Activated naive CD8-positive, alpha-beta T cell treated with anti-CD3 and anti-CD28 coated beads, Interleukin-2, amount 10 ng/mL, durations not matched to agents 7 days and 5 days (primary cell): ENCODE results near the gene ZKSCAN4. TPM values are rescaled to one million over a fixed set of nuclear protein-coding genes. Genes with fewer than 3 reads are reported as not detected.

Experiments
- ATAC-seq: fragments of 150-1000 bp; cut with Tn5 transposase; one replicate; pipeline ENCODE4 v1.10.0; 2021; ENCODE audit warnings: low read depth, moderate library complexity
- POLR2A ChIA-PET: fragments of 350-600 bp; sonication (Branson Sonifier 250); formaldehyde crosslinking; loops from one replicate; lab custom pipeline; 2021; ENCODE audit warnings: antibody characterized with exemption; lab: Charles Lee
- DNase-seq: peaks from one replicate; pipeline ENCODE4 v3.0.0; 2021
- H3K27ac Mint-ChIP-seq: one replicate; pipeline ENCODE4 v1.8.0; 2022; ENCODE audit warnings: mild to moderate bottlenecking, mixed read lengths
- H3K27me3 Mint-ChIP-seq: one replicate; pipeline ENCODE4 v1.8.0; 2022; ENCODE audit warnings: mild to moderate bottlenecking, moderate library complexity, mixed read lengths
- H3K36me3 Mint-ChIP-seq: one replicate; pipeline ENCODE4 v1.8.0; 2021; ENCODE audit warnings: mild to moderate bottlenecking, mixed read lengths
- H3K4me1 Mint-ChIP-seq: one replicate; pipeline ENCODE4 v1.8.0; 2021; ENCODE audit warnings: mixed read lengths
- H3K4me3 Mint-ChIP-seq: one replicate; pipeline ENCODE4 v1.8.0; 2022; ENCODE audit warnings: mild to moderate bottlenecking, moderate library complexity, mixed read lengths
- H3K9me3 Mint-ChIP-seq: one replicate; pipeline ENCODE4 v1.8.0; 2021; ENCODE audit warnings: mixed read lengths
- total RNA-seq, 2 experiments: library from RNA; stranded (reverse); gene quantifications; one replicate each; pipeline ENCODE4 v1.2.3, GENCODE V29; 2021

The ZKSCAN4 gene
- 10 to 100 TPM; 10.5 to 11.3 TPM for total RNA-seq

DNA sequence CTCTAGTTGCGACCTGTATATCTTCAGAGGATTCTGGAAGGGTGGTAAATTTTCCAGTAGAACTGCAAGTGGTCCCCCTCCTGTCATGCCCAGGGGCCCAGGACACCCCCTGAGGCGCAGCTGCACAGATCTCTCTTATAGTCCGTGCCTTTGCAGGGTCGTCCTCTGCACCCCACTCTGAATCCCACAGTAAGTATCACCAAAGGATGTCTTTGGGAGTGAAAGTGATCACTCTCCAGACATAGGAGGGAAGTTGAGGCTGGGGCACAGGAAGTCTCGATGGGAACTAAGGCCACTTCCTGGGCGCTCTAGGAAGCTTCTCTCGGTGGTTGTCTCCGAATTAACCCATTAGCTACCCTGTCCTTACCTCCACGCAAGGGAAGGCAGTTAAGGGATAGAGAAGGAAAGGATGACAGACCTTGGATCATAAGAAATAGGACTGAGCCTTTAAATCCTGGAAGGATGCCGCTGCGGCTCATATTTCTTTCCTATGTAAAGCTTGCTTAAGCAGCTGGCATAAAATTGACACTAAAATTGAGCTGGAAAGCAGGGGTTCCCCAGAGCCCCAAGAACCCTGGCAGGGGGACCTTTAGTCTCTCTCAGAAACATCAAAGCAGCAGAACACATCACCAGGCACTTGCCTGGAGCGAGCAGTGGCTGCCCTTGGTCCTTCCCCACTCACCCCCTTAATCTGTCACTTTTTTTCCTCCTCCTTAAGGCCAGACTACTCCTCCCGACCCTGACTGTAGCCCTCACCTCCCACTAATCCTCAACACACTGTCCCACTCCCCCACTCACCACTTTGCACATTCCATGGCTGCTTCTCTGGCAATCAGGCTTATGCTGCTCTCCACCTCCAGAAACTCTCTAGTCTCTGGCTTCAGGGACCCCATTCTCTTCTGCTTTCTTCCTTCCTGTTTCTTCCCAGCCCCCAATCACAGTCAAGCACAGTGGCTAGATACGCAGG lies at the start of gene ZKSCAN4:
TSS of gene ZKSCAN4 (minus strand) at position 261 of the 967 bp plus-strand sequence. CDS start 289 bp downstream, outside the sequence.
- DNase-seq: peak; percentile 66
- H3K27ac Mint-ChIP-seq: peak within 1 kb of the TSS; percentile 94
- POLR2A ChIA-PET: interaction anchor here (0.7 to 1.8 kb wide), 12 partner anchors 11 to 445 kb away, joined by 3 to 16 read pairs (median 4); partner anchors contain the start of genes PGBD1, ZKSCAN8, ZSCAN12 and ZSCAN16
- H3K27me3 Mint-ChIP-seq: peaks cover 2% of the 10 kb centered on the region
- H3K36me3 Mint-ChIP-seq: peaks cover 18% of the 10 kb centered on the region
- H3K4me3 Mint-ChIP-seq: peak within 1 kb of the TSS; percentile 91
- H3K4me1 Mint-ChIP-seq: peaks cover 27% of the 10 kb centered on the region
- ATAC-seq: peak; percentile 66
- no peaks in the 10 kb centered on the region for H3K9me3 Mint-ChIP-seq

DNA sequence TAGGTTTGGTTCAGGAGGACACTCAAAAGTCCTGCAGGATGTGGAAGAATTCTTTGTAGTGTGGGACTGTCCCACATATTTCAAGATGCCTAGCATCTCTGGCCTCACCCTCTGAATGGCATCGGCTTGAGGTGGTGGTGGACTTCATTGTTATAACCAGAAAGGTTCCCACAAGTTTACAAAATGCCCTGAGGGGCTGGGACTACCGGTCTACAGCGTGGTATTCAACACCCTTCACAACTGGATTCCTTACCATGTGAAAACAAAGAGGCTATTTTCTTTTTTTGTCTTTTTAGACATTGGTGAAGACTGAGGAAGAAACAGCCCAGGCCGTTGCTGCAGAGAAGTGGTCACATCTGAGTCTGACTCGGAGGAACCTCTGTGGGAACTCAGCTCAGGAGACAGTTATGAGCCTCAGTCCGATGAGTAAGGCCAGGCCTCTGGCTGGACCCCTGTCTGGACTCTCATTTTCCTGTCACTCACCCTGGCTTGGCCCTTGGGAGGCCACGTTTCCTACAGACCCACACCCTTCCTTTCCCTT lies 44.5 kb upstream of the ZKSCAN4 start:
- no peaks in the 10 kb centered on the region for H3K27me3 Mint-ChIP-seq
- DNase-seq (no peak), ATAC-seq (no peak)
- no peaks in the 10 kb centered on the region for H3K9me3 Mint-ChIP-seq
- H3K27ac Mint-ChIP-seq: no peak overlapping the region
- no peak overlapping the region for H3K4me3 Mint-ChIP-seq
- POLR2A ChIA-PET: no interaction called here
- H3K36me3 Mint-ChIP-seq: peaks cover 29% of the 10 kb centered on the region
- H3K4me1 Mint-ChIP-seq: no peaks in the 10 kb centered on the region

DNA sequence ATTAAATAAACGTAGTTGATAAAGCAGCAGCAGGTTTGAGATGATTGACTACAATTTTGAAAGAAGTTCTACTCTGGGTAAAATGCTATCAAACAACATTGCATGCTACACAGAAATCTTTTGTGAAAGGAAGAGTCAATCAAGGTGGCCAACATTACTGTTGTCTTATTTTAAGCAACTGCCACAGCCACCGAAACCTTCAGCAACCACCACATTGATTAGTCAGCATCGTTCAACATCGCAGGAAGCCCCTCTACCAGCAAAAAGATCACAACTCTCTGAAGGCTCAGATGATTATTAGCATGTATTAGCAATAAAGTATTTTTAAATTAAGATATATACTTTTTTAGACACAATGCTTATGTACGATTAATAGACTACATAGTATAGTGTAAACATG lies 43.3 kb upstream of the ZKSCAN4 start:
- DNase-seq: no peak
- Mint-ChIP-seq H3K27me3 (no peaks in the 10 kb centered on the region), H3K4me1 (no peaks in the 10 kb centered on the region), H3K36me3 (peaks cover 26% of the 10 kb centered on the region), H3K27ac (no peak overlapping the region), H3K4me3 (no peak overlapping the region), H3K9me3 (peaks cover 4% of the 10 kb centered on the region)
- ATAC-seq: no peak
- POLR2A ChIA-PET: no interaction called here

DNA sequence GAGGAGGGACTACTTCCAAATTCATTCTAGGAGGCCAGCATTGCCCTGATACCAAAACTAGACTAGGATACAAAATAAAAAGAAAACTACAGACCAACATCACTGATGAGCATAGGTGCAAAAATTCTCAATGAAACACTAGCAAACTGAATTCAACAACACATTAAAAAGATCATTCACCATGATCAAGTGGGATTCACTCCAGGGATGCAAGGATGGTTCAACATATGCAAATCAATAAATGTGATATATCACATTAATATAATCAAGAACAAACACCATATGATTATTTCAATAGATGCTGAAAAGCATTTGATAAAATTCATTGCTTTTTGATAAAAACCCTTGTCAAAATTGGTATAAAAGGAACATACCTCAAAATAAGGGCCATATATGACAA lies 39.5 kb upstream of the ZKSCAN4 start:
- Mint-ChIP-seq H3K4me3 (no peak overlapping the region), H3K27me3 (no peaks in the 10 kb centered on the region), H3K4me1 (no peaks in the 10 kb centered on the region), H3K36me3 (peaks cover 38% of the 10 kb centered on the region), H3K9me3 (peaks cover 4% of the 10 kb centered on the region), H3K27ac (no peak overlapping the region)
- ATAC-seq: no peak
- no peak for DNase-seq
- POLR2A ChIA-PET: no interaction called here

DNA sequence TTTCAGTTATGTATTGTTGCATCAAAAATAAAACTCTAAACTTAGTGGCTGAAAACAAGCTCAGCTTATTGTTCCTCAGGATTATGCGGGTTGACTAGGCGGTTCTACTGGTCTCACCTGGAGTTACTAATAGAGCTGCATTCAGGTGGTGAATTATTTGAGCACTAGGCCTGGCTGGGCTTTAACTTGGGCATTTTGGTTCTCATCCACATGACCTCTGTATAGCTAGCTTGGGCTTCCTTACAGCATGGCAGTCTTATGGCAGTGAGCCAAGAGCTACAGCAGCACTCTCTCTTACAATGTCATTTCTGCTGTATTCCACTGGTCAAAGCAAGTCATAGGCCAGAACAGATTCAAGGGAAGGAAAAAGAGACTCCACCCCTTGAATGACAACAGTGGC lies 30.9 kb upstream of the ZKSCAN4 start:
- Mint-ChIP-seq H3K9me3 (no peaks in the 10 kb centered on the region), H3K36me3 (peaks cover 16% of the 10 kb centered on the region), H3K4me1 (peaks cover 15% of the 10 kb centered on the region), H3K4me3 (no peak overlapping the region), H3K27ac (no peak overlapping the region), H3K27me3 (peaks cover 5% of the 10 kb centered on the region)
- DNase-seq: no peak
- no peak for ATAC-seq
- POLR2A ChIA-PET: interaction anchor here (0.8 to 1.0 kb wide), 2 partner anchors 31 to 147 kb away, joined by 3 read pairs; partner anchors contain the start of gene ZKSCAN4

DNA sequence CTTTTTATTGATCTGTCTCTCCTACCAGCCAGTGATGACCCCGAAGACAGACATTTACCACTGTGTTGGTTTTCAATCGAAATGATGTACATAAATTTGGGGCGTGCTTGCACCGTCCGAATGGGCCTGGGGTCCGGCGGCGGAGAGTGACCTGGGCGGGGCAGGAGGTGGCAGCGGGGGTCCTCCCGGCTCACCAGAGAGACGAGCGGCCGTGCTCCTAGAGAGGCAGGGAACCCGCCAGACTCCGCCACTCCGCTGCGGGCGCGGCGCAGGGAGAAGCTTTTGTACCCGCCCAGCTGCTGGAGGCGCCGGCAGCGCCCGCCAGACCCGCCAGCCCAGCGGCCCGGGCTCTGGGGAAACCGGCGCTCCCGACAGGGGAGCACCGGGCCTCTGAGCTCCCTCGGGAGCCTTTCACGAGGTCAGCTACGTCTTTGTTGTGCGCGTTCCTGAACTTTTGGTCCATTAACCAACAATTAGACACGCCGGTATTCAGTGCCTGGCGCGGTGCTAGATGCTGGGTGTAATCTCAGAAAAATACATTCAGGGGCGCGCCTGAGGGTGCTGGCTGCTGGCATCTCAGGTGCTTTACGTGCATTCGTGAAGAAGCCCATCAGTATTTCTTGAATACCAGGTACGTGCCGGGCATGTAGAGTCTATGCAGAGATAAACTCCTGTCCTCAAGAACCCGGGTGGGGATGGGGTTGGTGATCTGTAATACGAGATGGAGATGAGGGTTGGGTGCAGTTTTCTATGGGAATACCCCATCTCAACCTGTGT lies 29.4 kb upstream of the ZKSCAN4 start, which contains the start of gene PGBD1:
TSS of gene PGBD1 (plus strand) at position 285 of the 777 bp plus-strand sequence. CDS start 2,242 bp downstream, outside the sequence.
- POLR2A ChIA-PET: interaction anchor here (0.7 to 3.6 kb wide), 5 partner anchors 10 to 457 kb away, joined by 3 to 17 read pairs (median 3); partner anchors contain the start of genes ZKSCAN4, ZKSCAN8 and ZSCAN26
- Mint-ChIP-seq H3K27ac (peak within 1 kb of the TSS; percentile 24), H3K4me1 (peaks cover 15% of the 10 kb centered on the region), H3K9me3 (no peaks in the 10 kb centered on the region), H3K36me3 (peaks cover 15% of the 10 kb centered on the region), H3K4me3 (peak within 1 kb of the TSS; percentile 89), H3K27me3 (peaks cover 5% of the 10 kb centered on the region)
- peak; percentile 94 for ATAC-seq
- peak; percentile 78 for DNase-seq

DNA sequence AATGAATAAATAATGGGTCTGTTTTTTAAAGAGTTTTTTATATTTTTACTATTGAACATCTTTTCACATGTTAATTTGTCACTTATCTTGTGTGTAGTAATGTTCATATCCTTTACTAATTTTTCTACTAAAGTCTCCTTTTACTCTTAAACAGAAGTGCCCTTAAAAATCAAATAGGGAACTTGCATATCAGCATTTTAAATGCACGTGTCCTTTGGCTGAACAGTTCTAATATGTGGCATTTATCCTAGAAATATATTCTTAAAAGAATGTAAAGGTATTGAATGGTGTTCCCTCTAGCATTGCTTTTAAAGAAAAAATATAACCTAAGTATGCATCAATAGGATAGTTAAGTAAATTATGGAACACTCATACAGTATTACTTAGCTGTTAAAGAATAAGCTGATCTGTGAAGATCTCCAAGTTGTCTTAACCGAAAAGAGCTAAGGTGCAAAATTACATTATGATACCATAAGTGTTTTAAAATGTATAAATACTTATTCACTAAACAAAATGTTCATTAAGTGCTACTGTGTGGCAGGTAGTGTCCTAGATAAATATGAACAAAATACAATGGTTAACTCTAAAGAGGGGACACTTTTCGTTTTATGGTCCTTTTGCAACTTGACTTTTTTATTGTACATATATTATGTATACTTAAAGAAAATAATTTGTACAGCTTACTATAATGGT lies 28.7 kb upstream of the ZKSCAN4 start:
- Mint-ChIP-seq H3K27me3 (peaks cover 5% of the 10 kb centered on the region), H3K36me3 (peaks cover 21% of the 10 kb centered on the region), H3K4me3 (peak overlapping the region; percentile 89), H3K27ac (no peak overlapping the region), H3K4me1 (peaks cover 15% of the 10 kb centered on the region), H3K9me3 (no peaks in the 10 kb centered on the region)
- ATAC-seq (no peak), DNase-seq (no peak)
- POLR2A ChIA-PET: interaction anchor here (0.9 to 3.6 kb wide), 4 partner anchors 9 to 139 kb away, joined by 3 to 17 read pairs (median 4); partner anchors contain the start of genes ZKSCAN4, ZKSCAN8 and ZSCAN26

DNA sequence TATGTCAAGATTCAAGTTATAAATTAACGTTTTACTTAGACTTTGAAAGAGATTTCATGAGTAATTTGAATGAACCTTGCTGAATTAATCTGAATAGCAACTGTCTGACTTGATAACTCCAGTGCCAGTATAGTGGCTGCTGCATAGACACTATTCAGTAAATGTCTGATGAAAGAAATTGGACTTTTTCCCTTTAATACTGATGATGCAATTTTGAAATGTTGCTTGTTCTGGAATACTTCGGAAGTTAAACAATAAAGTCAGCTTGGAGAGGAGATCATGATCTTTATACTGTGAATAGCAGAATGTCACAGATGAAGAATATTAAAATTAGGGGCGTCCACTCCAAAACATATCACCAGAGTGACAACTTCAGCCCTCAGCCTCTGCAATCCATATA lies 25.7 kb upstream of the ZKSCAN4 start:
- Mint-ChIP-seq H3K27ac (no peak overlapping the region), H3K36me3 (peaks cover 30% of the 10 kb centered on the region), H3K27me3 (peaks cover 5% of the 10 kb centered on the region), H3K4me1 (peaks cover 19% of the 10 kb centered on the region), H3K9me3 (no peaks in the 10 kb centered on the region), H3K4me3 (no peak overlapping the region)
- no peak for DNase-seq
- POLR2A ChIA-PET: no interaction called here
- no peak for ATAC-seq

DNA sequence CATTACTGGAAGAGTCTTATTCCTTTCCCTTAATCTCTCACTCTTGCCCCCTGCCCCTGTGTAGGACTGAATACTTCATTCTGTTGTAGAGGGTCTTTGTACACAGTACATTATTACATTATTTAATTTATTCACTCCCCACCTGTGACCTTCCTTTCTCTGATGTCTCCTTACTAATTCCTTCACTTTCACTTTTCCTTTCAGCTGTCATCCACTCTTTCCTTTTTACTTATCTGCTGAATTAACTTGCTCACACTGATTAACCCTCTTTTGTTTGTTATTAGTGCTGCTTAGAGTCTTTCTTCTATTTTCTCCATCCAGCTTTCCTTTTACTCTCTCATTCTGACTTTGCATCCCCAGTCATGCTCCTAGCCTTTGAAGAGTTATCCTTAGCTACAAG lies 22.8 kb upstream of the ZKSCAN4 start:
- POLR2A ChIA-PET: interaction anchor here (1.1 to 1.9 kb wide), 2 partner anchors 8 to 23 kb away, joined by 5 to 8 read pairs; partner anchors contain the start of genes ZKSCAN4 and ZSCAN26
- ATAC-seq (no peak), DNase-seq (no peak)
- Mint-ChIP-seq H3K36me3 (peaks cover 39% of the 10 kb centered on the region), H3K9me3 (no peaks in the 10 kb centered on the region), H3K4me1 (peaks cover 9% of the 10 kb centered on the region), H3K4me3 (peak overlapping the region; percentile 54), H3K27ac (peak overlapping the region; percentile 56), H3K27me3 (no peaks in the 10 kb centered on the region)

DNA sequence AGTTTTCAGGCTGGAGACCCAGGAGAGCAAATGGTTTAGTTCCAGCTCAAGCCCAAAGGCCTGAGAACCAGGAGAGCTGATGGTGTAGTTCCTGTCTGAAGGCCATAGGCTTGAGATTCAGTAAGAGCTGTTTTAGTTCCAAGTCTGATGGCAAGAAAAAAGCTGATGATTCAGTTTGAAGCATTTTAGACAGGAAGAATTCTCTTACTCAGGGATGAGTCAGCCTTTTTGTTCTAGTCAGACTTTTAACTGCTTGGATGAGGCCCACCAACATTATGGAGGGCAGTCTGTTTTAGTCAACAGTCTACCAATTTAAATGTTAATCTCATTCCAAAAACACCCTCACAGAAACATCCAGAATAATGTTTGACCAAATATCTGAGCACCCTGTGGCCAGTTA lies 17.4 kb upstream of the ZKSCAN4 start:
- Mint-ChIP-seq H3K36me3 (peaks cover 16% of the 10 kb centered on the region), H3K27ac (peak overlapping the region; percentile 26), H3K27me3 (no peaks in the 10 kb centered on the region), H3K9me3 (no peaks in the 10 kb centered on the region), H3K4me3 (no peak overlapping the region), H3K4me1 (peaks cover 9% of the 10 kb centered on the region)
- POLR2A ChIA-PET: interaction anchor here (0.6 kb wide), 1 partner anchor 89 kb away, joined by 3 read pairs; no protein-coding TSS in a partner anchor
- DNase-seq: no peak
- no peak for ATAC-seq

DNA sequence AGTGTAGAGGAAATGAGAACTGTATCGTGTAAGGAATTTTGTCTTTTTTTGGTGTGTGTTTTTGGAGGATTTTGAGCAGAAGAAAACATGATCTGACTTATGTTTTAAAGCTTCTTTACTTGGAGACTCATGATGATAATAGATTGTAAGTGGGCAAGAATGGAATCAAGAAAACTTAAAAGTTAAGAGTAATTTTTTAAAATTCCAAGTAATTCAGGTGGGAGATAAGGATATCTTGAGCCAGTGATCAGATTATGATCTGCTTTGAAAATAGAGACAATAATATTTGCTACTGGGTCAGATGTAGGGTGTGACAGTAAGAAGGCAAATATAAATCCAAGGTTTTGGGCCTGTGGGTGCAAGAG lies 15.6 kb upstream of the ZKSCAN4 start:
- peaks cover 15% of the 10 kb centered on the region for H3K4me1 Mint-ChIP-seq
- H3K36me3 Mint-ChIP-seq: peaks cover 9% of the 10 kb centered on the region
- H3K27me3 Mint-ChIP-seq: no peaks in the 10 kb centered on the region
- DNase-seq (no peak), ATAC-seq (no peak)
- H3K4me3 Mint-ChIP-seq: no peak overlapping the region
- H3K27ac Mint-ChIP-seq: no peak overlapping the region
- POLR2A ChIA-PET: interaction anchor here (0.8 to 2.0 kb wide), 15 partner anchors 7 to 429 kb away, joined by 3 to 17 read pairs (median 5); partner anchors contain the start of genes PGBD1, ZKSCAN3, ZKSCAN4 and ZKSCAN8
- H3K9me3 Mint-ChIP-seq: no peaks in the 10 kb centered on the region
